Transverse colon (tissue), 4 donors: ENCODE data around the gene SLU7. TPM values are rescaled to one million over a fixed set of nuclear protein-coding genes. Genes with fewer than 3 reads are reported as not detected.

Experiments
- DNase-seq: peaks from one replicate; pipeline ENCODE4 v3.0.0-alpha.2; 2019
- H3K27ac ChIP-seq, 4 donors: fragments of 200-600 bp; sonication (generic); 2 replicates each; pipeline ENCODE4 v1.5.1; 2016 to 2018; ENCODE audit warnings: inconsistent platforms in 4 of 4
- H3K27me3 ChIP-seq: fragments of 200-600 bp; sonication (generic); 2 replicates; pipeline ENCODE4 v1.5.1; 2017; ENCODE audit warnings: inconsistent platforms
- H3K36me3 ChIP-seq, 4 donors: fragments of 200-600 bp; sonication (generic); 2 replicates each; pipeline ENCODE4 v1.5.1; 2017 to 2019; ENCODE audit warnings: inconsistent platforms in 4 of 4
- H3K4me1 ChIP-seq, 4 donors: fragments of 200-600 bp; sonication (generic); 2 replicates each; pipeline ENCODE4 v1.5.1; 2017 to 2020; ENCODE audit warnings: inconsistent platforms in 4 of 4
- H3K4me3 ChIP-seq, 4 donors: fragments of 200-600 bp; sonication (generic); 1 replicate in 1 of 4; 2 replicates in 3 of 4; pipeline versions ENCODE4 v1.5.1 to v1.6.1; 2017 to 2019; ENCODE audit warnings: inconsistent platforms in 4 of 4
- H3K9me3 ChIP-seq, 2 donors: fragments of 200-600 bp; sonication (generic); 2 replicates each; pipeline ENCODE4 v1.5.1; 2017 to 2019; ENCODE audit warnings: inconsistent platforms in 2 of 2
- EP300 ChIP-seq: sonication (generic); formaldehyde crosslinking; IDR thresholded peaks from one replicate; pipeline ENCODE4 v1.6.1; 2017; ENCODE audit warnings: antibody characterized with exemption, low read depth
- POLR2A ChIP-seq: fragments of 450-650 bp; IDR thresholded peaks from one replicate; pipeline ENCODE4 v1.6.1; 2016; ENCODE audit warnings: antibody characterized with exemption, mild to moderate bottlenecking, moderate library complexity
- POLR2AphosphoS5 ChIP-seq, 3 donors: sonication (generic); formaldehyde crosslinking; IDR thresholded peaks; one replicate each; pipeline ENCODE4 v1.6.1; 2016; ENCODE audit warnings: antibody characterized with exemption in 3 of 3
- WGBS, 2 donors: methylation state at CpG; one replicate each; pipeline ENCODE4 v1.1.5; 2018; ENCODE audit warnings: low coverage in 1 of 2; 5-methylcytosine and 5-hydroxymethylcytosine counted together
- in situ Hi-C, 4 donors: fragments of 200-750 bp; cut with MboI; loops; one replicate each; pipeline versions ENCODE4 v1.15.0 to v1.15.1; 2017; ENCODE audit warnings: low sequenced_read_pairs in 3 of 4, low pct_ligation_motif_present in 1 of 4, low pct_unique_long_range_greater_than_20kb in 1 of 4
- intact Hi-C: fragments of 100-400 bp; cut with DNase I; formaldehyde crosslinking; loops from one replicate; pipeline ENCODE4 v1.15.1; 2023; ENCODE audit warnings: low total_unique reads
- total RNA-seq, 4 donors: library from RNA; depleted of rRNA; stranded (reverse); fragments of >200 nt; gene quantifications; one replicate each; pipeline ENCODE4 v1.1.0, GENCODE V29; 2016
- TF ChIP-seq, protein P1 (sequence below), 5 experiments: fragments of 200-600 bp in 3 of 5; fragments of 450-650 bp in 2 of 5; sonication (generic) in 3 of 5; IDR thresholded peaks; 1 replicate in 2 of 5; 2 replicates in 3 of 5; pipeline ENCODE4 v1.5.1; 2016 to 2017; ENCODE audit warnings: antibody characterized with exemption in 5 of 5, inconsistent platforms in 3 of 5, mild to moderate bottlenecking in 2 of 5, moderate library complexity in 1 of 5

SLU7 gene
- total RNA-seq, 4 donors from 2014 or later, result 10.5 to 69.2 (median 52.5) TPM

- in situ Hi-C loops (no loop called here), intact Hi-C loops (no loop called here)
- DNase-seq, result no peak
- H3K27me3 ChIP-seq, result no peaks in the 10 kb centered on the region
- H3K4me3 ChIP-seq, result no peak overlapping the region
- H3K27ac ChIP-seq, result no peak overlapping the region
- H3K9me3 ChIP-seq, result no peaks in the 10 kb centered on the region
- H3K36me3 ChIP-seq, result no peaks in the 10 kb centered on the region
- WGBS, 2 donors, result 62 to 76% methylated on average over 6 to 8 of the region's 8 CpGs
- no peaks in the 10 kb centered on the region for H3K4me1 ChIP-seq
- TF ChIP-seq POLR2AphosphoS5 (IDR thresholded peaks at IDR 0.05) (no peak), EP300 (no peak)
Measured at GRCh38 chr5:160458806-160459800, 40.2 kb upstream of the SLU7 start.

DNA sequence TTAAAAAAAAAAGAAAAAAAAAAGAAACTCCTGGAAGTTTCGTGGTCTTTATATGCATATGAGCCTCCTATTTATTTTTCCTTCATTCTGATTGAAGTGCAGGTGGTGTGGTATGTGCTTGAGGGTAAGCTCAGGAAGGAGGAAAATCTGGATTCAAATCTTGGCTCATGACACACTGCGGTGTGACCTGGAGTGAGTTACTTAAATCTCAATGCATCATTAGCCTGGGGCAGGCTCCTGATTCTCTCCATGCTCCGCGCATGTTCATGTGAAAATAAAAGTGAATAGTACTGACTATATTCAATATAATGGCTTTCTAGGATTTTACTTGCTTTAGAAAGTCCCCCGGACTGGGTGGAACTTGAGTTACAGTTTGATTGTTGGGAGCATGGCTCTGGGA is 38.4 kb upstream of the SLU7 start:
- 64 to 97% methylated on average over 1 to 5 of the region's 5 CpGs for WGBS, 2 donors
- intact Hi-C loops, result no loop called here

GRCh38 chr5:160456480-160457177 is 37.7 kb upstream of the SLU7 start:
- Histone ChIP-seq H3K27ac (no peak overlapping the region), H3K4me1 (no peaks in the 10 kb centered on the region), H3K27me3 (no peaks in the 10 kb centered on the region), H3K9me3 (no peaks in the 10 kb centered on the region), H3K36me3 (no peaks in the 10 kb centered on the region), H3K4me3 (no peak overlapping the region)
- 87% methylated on average over 9 of the region's 9 CpGs; no CpG with 5 or more reads in 1 of the 2 donors for WGBS, 2 donors
- no peak for DNase-seq
- in situ Hi-C loops, result no loop called here
- intact Hi-C loops, result no loop called here
- TF ChIP-seq EP300, result no peak
- TF ChIP-seq, protein P1, sequence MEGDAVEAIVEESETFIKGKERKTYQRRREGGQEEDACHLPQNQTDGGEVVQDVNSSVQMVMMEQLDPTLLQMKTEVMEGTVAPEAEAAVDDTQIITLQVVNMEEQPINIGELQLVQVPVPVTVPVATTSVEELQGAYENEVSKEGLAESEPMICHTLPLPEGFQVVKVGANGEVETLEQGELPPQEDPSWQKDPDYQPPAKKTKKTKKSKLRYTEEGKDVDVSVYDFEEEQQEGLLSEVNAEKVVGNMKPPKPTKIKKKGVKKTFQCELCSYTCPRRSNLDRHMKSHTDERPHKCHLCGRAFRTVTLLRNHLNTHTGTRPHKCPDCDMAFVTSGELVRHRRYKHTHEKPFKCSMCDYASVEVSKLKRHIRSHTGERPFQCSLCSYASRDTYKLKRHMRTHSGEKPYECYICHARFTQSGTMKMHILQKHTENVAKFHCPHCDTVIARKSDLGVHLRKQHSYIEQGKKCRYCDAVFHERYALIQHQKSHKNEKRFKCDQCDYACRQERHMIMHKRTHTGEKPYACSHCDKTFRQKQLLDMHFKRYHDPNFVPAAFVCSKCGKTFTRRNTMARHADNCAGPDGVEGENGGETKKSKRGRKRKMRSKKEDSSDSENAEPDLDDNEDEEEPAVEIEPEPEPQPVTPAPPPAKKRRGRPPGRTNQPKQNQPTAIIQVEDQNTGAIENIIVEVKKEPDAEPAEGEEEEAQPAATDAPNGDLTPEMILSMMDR (IDR thresholded peaks at IDR 0.05), result no peak
- no peak for TF ChIP-seq POLR2AphosphoS5 (IDR thresholded peaks at IDR 0.05)
- TF ChIP-seq POLR2A, result no peak

More for the DNA sequence above, 38.4 kb upstream of the SLU7 start:
- no peaks in the 10 kb centered on the region for H3K9me3 ChIP-seq
- H3K4me3 ChIP-seq, result no peak overlapping the region
- H3K4me1 ChIP-seq, result no peaks in the 10 kb centered on the region
- no peak overlapping the region for H3K27ac ChIP-seq
- in situ Hi-C loops, result no loop called here
- no peak for DNase-seq
- TF ChIP-seq, protein P1 (IDR thresholded peaks at IDR 0.05), result no peak
- TF ChIP-seq EP300 (no peak), POLR2AphosphoS5 (IDR thresholded peaks at IDR 0.05) (no peak), POLR2A (no peak)
- no peaks in the 10 kb centered on the region for H3K36me3 ChIP-seq
- H3K27me3 ChIP-seq, result no peaks in the 10 kb centered on the region

- Histone ChIP-seq H3K36me3 (no peaks in the 10 kb centered on the region), H3K27ac (no peak overlapping the region), H3K4me1 (no peaks in the 10 kb centered on the region), H3K4me3 (no peak overlapping the region), H3K9me3 (no peaks in the 10 kb centered on the region), H3K27me3 (no peaks in the 10 kb centered on the region)
- intact Hi-C loops (no loop called here), in situ Hi-C loops (no loop called here)
- no peak for DNase-seq
- WGBS, 2 donors, result 70 to 83% methylated on average over 4 of the region's 4 CpGs
- TF ChIP-seq EP300, result no peak
- TF ChIP-seq, protein P1 (IDR thresholded peaks at IDR 0.05), result no peak
- TF ChIP-seq POLR2AphosphoS5 (IDR thresholded peaks at IDR 0.05), result no peak
- no peak for TF ChIP-seq POLR2A
Measured at GRCh38 chr5:160455600-160455999, 36.7 kb upstream of the SLU7 start.
